MCF 10A (cell line): ENCODE measurements around the gene CAMSAP1. TPM values are rescaled to one million over a fixed set of nuclear protein-coding genes. Genes with fewer than 3 reads are reported as not detected.

ENCODE experiments used
- BruUV-seq: library from RNA; stranded (reverse); fragments of 400-500 nt; replicated peaks from 2 replicates; lab custom pipeline; 2021; lab: Mats Ljungman, UMichigan
- CTCF ChIA-PET: fragments of 300-600 bp; sonication (Branson Sonifier 250); formaldehyde crosslinking; extraction: SDS; loops from one replicate; lab custom pipeline; 2021; ENCODE audit warnings: antibody characterized with exemption, inconsistent platforms; lab: Yijun Ruan, JAX
- POLR2A ChIA-PET: fragments of 300-600, 350-650 bp; sonication (Branson Sonifier 250); formaldehyde crosslinking; extraction: SDS; loops from one replicate; lab custom pipeline; 2020; ENCODE audit warnings: antibody characterized with exemption, inconsistent platforms; lab: Yijun Ruan, JAX
- DNase-seq: peaks from one replicate; pipeline ENCODE4 v3.0.0-alpha.2; 2018; ENCODE audit not compliant: unreplicated experiment
- H3K27ac Mint-ChIP-seq: one replicate; pipeline ENCODE4 v1.8.0; 2022; ENCODE audit warnings: mild to moderate bottlenecking, low read depth, mixed read lengths; ENCODE audit not compliant: unreplicated experiment
- H3K27me3 Mint-ChIP-seq: one replicate; pipeline ENCODE4 v1.8.0; 2022; ENCODE audit warnings: mixed read lengths; ENCODE audit not compliant: insufficient read depth, unreplicated experiment
- H3K36me3 Mint-ChIP-seq: one replicate; pipeline ENCODE4 v1.8.0; 2022; ENCODE audit warnings: mild to moderate bottlenecking, moderate library complexity, mixed read lengths; ENCODE audit not compliant: insufficient read depth, unreplicated experiment
- H3K4me1 Mint-ChIP-seq: one replicate; pipeline ENCODE4 v1.8.0; 2022; ENCODE audit warnings: mixed read lengths; ENCODE audit not compliant: insufficient read depth, unreplicated experiment
- H3K4me3 Mint-ChIP-seq: one replicate; pipeline ENCODE4 v1.8.0; 2022; ENCODE audit warnings: mild to moderate bottlenecking, moderate library complexity, mixed read lengths; ENCODE audit not compliant: unreplicated experiment
- H3K9me3 Mint-ChIP-seq: one replicate; pipeline ENCODE4 v1.8.0; 2022; ENCODE audit warnings: mixed read lengths; ENCODE audit not compliant: unreplicated experiment
- CTCF ChIP-seq: fragments of 200-600 bp; IDR thresholded peaks from one replicate; pipeline ENCODE4 v1.8.0; 2022; ENCODE audit warnings: antibody characterized with exemption, mild to moderate bottlenecking; ENCODE audit not compliant: unreplicated experiment
- intact Hi-C: fragments of 100-400 bp; cut with micrococcal nuclease; formaldehyde crosslinking; loops from 2 replicates; pipeline ENCODE4 v1.14.1; 2022
- total RNA-seq: library from RNA; stranded (reverse); gene quantifications from 2 replicates; pipeline ENCODE4 v1.2.3, GENCODE V29; 2022

Gene CAMSAP1
- total RNA-seq, 1 experiment from 2014 or later, result 39.5 TPM

DNA sequence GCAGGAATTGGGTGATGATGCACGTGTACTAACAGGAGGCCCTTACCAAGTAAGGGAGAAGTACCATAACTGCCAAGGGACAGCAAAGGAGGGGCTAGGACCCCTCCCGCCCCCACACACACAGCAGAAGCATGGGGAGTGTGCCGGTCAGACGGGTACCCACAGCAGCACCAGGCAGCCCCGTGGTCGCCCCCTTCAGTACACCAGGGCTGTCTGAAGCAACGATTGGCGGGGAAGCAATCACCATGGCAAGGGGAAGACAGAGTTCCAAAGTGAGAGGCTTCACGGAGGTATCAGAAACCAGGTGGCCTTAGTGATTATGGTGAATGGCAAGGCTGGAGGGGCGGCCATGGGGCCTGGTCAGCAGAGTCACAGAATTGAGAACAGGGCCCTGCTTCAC is 72.2 kb downstream of the CAMSAP1 start:
- H3K4me1 Mint-ChIP-seq, result no peaks in the 10 kb centered on the region
- no peaks in the 10 kb centered on the region for H3K36me3 Mint-ChIP-seq
- H3K4me3 Mint-ChIP-seq, result no peak overlapping the region
- intact Hi-C loops, result no loop called here
- H3K9me3 Mint-ChIP-seq, result no peaks in the 10 kb centered on the region
- BruUV-seq, result no TSS peak
- POLR2A ChIA-PET, result no interaction called here
- TF ChIP-seq CTCF, result no peak
- DNase-seq, result no peak
- H3K27me3 Mint-ChIP-seq, result no peaks in the 10 kb centered on the region
- H3K27ac Mint-ChIP-seq, result no peak overlapping the region
- CTCF ChIA-PET, result interaction anchor here (0.6 kb wide), 1 partner anchor 94 kb away, joined by 3 read pairs; no protein-coding TSS in a partner anchor

GRCh38 chr9:135833864-135834263 is 73.5 kb downstream of the CAMSAP1 start:
- Mint-ChIP-seq H3K4me3 (no peak overlapping the region), H3K4me1 (no peaks in the 10 kb centered on the region), H3K9me3 (no peaks in the 10 kb centered on the region), H3K36me3 (no peaks in the 10 kb centered on the region), H3K27me3 (no peaks in the 10 kb centered on the region), H3K27ac (no peak overlapping the region)
- ChIA-PET CTCF (no interaction called here), POLR2A (no interaction called here)
- intact Hi-C loops, result no loop called here
- no peak for DNase-seq
- no TSS peak for BruUV-seq
- TF ChIP-seq CTCF, result no peak

DNA sequence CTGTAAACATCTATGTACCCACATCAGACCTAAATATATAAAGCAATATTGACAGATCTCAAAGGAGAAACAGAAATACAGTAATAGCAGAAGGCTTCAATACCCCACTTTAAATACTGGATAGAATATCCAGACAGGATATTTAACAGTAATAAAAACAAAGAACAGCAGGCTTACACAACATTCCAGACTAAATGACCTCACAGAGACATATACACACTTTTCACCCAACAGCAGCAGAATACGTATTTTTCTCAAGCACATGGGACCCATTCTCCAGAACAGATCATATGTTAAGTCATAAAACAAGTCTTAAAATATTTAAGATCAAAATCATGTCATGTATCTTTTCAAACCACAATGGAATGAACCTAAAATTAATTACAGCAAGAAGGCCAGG is 76.8 kb downstream of the CAMSAP1 start:
- Mint-ChIP-seq H3K9me3 (no peaks in the 10 kb centered on the region), H3K4me3 (no peak overlapping the region), H3K27me3 (no peaks in the 10 kb centered on the region), H3K4me1 (no peaks in the 10 kb centered on the region), H3K27ac (no peak overlapping the region), H3K36me3 (peaks cover 8% of the 10 kb centered on the region)
- TF ChIP-seq CTCF, result no peak
- POLR2A ChIA-PET, result interaction anchor here (0.6 kb wide), 1 partner anchor 14 kb away, joined by 3 read pairs; no protein-coding TSS in a partner anchor
- no peak for DNase-seq
- BruUV-seq, result no TSS peak
- intact Hi-C loops, result no loop called here
- CTCF ChIA-PET, result interaction anchor here (0.6 kb wide), 1 partner anchor 461 kb away, joined by 5 read pairs; no protein-coding TSS in a partner anchor

GRCh38 chr9:135828656-135829055 is 78.7 kb downstream of the CAMSAP1 start:
- Mint-ChIP-seq H3K36me3 (peaks cover 26% of the 10 kb centered on the region), H3K4me1 (no peaks in the 10 kb centered on the region), H3K4me3 (no peak overlapping the region), H3K9me3 (no peaks in the 10 kb centered on the region), H3K27ac (no peak overlapping the region), H3K27me3 (no peaks in the 10 kb centered on the region)
- ChIA-PET CTCF (no interaction called here), POLR2A (no interaction called here)
- BruUV-seq, result no TSS peak
- intact Hi-C loops, result no loop called here
- no peak for TF ChIP-seq CTCF
- no peak for DNase-seq
